Gastroesophageal sphincter (tissue), 4 donors: Measurements from ENCODE around the gene LPO. TPM values are rescaled to one million over a fixed set of nuclear protein-coding genes. Genes with fewer than 3 reads are reported as not detected.

Experiments
- ATAC-seq: fragments of 150-250 bp; one replicate; pipeline ENCODE4 v1.9.1; 2016; ENCODE audit warnings: mild to moderate bottlenecking, moderate library complexity
- H3K27ac ChIP-seq, 4 donors: fragments of 200-600 bp; sonication (generic) in 3 of 4; 1 replicate in 3 of 4; 2 replicates in 1 of 4; pipeline ENCODE4 v1.5.1; 2016 to 2019
- H3K27me3 ChIP-seq: fragments of 200-600 bp; sonication (generic); one replicate; pipeline ENCODE4 v1.5.1; 2019
- H3K36me3 ChIP-seq, 2 donors: fragments of 200-600 bp; sonication (generic); one replicate each; pipeline ENCODE4 v1.5.1; 2019; ENCODE audit warnings: control low read depth in 1 of 2
- H3K4me1 ChIP-seq, 3 donors: fragments of 200-600 bp; sonication (generic); 1 replicate in 2 of 3; 2 replicates in 1 of 3; pipeline ENCODE4 v1.5.1; 2016 to 2019; ENCODE audit warnings: control low read depth in 2 of 3
- H3K4me3 ChIP-seq, 2 donors: fragments of 200-600 bp; sonication (generic); one replicate each; pipeline ENCODE4 v1.5.1; 2019; ENCODE audit warnings: mild to moderate bottlenecking in 1 of 2, moderate library complexity in 1 of 2
- H3K9me3 ChIP-seq, 3 donors: fragments of 200-600 bp; sonication (generic); one replicate each; pipeline ENCODE4 v1.5.1; 2017 to 2019; ENCODE audit warnings: control low read depth in 2 of 3
- EP300 ChIP-seq: sonication (generic); formaldehyde crosslinking; IDR thresholded peaks from one replicate; pipeline ENCODE4 v1.6.1; 2017; ENCODE audit warnings: antibody characterized with exemption, mild to moderate bottlenecking
- POLR2A ChIP-seq, 2 donors: fragments of 450-650 bp; IDR thresholded peaks; one replicate each; pipeline ENCODE4 v1.6.1; 2017; ENCODE audit warnings: antibody characterized with exemption in 2 of 2, mild to moderate bottlenecking in 2 of 2, moderate library complexity in 1 of 2
- POLR2AphosphoS5 ChIP-seq: sonication (generic); formaldehyde crosslinking; IDR thresholded peaks from one replicate; pipeline ENCODE4 v1.6.1; 2017; ENCODE audit warnings: antibody characterized with exemption
- WGBS, 2 donors: methylation state at CpG; one replicate each; pipeline ENCODE4 v1.1.5; 2018; ENCODE audit warnings: low coverage in 1 of 2; 5-methylcytosine and 5-hydroxymethylcytosine counted together
- total RNA-seq, 4 donors: library from RNA; depleted of rRNA; stranded (reverse); fragments of >200 nt; gene quantifications; one replicate each; pipeline ENCODE4 v1.1.0, GENCODE V29; 2016
- TF ChIP-seq, protein P1 (sequence below), 4 experiments: fragments of 200-600 bp in 2 of 4; fragments of 450-650 bp in 2 of 4; sonication (generic) in 1 of 4; IDR thresholded peaks; one replicate each; pipeline ENCODE4 v1.5.1; 2017 to 2019; ENCODE audit warnings: antibody characterized with exemption in 4 of 4, mild to moderate bottlenecking in 2 of 4, moderate library complexity in 2 of 4

The LPO gene
- total RNA-seq, 4 donors from 2014 or later: 0.15 to 0.77 TPM; not detected in 2

DNA sequence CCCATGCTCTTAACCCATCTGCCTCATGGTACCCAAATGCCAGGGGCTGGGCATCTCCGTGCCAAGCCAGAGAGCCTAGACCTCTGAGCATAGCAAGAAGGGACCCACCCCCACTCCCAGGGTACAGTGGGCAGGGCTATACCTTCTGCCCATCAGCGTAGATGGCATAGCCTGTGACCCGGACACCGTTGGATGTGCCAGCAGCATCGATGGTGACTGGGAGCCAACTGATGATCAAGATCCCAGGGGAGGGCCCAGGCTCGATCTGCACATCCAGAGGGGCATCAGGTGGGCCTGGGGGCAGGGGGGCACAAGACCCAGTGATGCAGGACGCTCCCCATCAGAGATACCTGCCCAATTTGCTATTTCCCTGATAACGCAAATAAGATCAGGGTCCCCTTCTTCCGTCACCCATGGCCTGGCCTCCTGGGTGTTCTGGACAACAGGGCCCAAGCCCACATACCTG, 73.1 kb downstream of the LPO start:
- H3K4me1 ChIP-seq: no peaks in the 10 kb centered on the region
- TF ChIP-seq POLR2A (IDR thresholded peaks at IDR 0.05) (no peak), POLR2AphosphoS5 (no peak), EP300 (no peak)
- TF ChIP-seq, protein P1, sequence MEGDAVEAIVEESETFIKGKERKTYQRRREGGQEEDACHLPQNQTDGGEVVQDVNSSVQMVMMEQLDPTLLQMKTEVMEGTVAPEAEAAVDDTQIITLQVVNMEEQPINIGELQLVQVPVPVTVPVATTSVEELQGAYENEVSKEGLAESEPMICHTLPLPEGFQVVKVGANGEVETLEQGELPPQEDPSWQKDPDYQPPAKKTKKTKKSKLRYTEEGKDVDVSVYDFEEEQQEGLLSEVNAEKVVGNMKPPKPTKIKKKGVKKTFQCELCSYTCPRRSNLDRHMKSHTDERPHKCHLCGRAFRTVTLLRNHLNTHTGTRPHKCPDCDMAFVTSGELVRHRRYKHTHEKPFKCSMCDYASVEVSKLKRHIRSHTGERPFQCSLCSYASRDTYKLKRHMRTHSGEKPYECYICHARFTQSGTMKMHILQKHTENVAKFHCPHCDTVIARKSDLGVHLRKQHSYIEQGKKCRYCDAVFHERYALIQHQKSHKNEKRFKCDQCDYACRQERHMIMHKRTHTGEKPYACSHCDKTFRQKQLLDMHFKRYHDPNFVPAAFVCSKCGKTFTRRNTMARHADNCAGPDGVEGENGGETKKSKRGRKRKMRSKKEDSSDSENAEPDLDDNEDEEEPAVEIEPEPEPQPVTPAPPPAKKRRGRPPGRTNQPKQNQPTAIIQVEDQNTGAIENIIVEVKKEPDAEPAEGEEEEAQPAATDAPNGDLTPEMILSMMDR (IDR thresholded peaks at IDR 0.05): no peak
- no peaks in the 10 kb centered on the region for H3K27me3 ChIP-seq
- no peak overlapping the region for H3K27ac ChIP-seq
- no peaks in the 10 kb centered on the region for H3K9me3 ChIP-seq
- 90 to 100% methylated on average over 2 to 4 of the region's 9 CpGs for WGBS, 2 donors
- no peak overlapping the region for H3K4me3 ChIP-seq
- no peak for ATAC-seq
- H3K36me3 ChIP-seq: peaks cover 0 to 66% of the 10 kb centered on the region in 2 donors

DNA sequence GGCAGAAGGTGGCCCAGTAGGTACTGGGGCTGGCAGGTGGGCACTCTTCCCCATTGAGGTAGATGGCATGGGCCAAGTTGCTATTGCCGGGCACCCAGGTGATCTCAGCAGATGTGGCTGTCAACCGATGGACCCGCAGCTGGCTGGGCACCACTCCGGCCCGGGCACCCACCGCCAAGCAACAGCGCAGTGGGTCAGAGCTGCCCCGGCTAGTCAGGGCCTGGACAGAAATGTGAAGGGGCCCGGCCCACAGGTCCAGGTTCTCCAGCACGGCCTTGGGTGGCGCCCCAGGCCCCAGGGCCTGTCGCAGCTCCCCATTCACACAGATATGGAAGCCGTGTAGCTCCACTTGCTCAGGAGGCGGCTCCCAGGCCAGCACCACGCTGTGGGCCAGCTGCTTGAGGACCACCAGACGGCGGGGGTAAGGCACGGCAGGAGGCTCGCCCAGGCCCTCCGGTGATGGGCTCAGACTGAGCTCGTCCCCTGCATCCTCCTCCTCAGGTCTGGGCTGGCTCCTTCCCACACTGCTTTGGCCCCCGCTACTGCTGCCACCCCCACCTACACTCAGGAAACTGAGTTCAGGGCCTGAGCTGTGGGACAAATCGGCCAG, 73.7 kb downstream of the LPO start:
- 81% methylated on average over 8 of the region's 23 CpGs; no CpG with 5 or more reads in 1 of the 2 donors for WGBS, 2 donors
- no peak for TF ChIP-seq POLR2AphosphoS5
- TF ChIP-seq POLR2A (IDR thresholded peaks at IDR 0.05): no peak
- TF ChIP-seq, protein P1 (IDR thresholded peaks at IDR 0.05): no peak
- TF ChIP-seq EP300: no peak
- H3K4me1 ChIP-seq: no peaks in the 10 kb centered on the region
- H3K36me3 ChIP-seq: peaks cover 0 to 66% of the 10 kb centered on the region in 2 donors
- no peak for ATAC-seq
- H3K27ac ChIP-seq: no peak overlapping the region
- no peaks in the 10 kb centered on the region for H3K27me3 ChIP-seq
- H3K4me3 ChIP-seq: no peak overlapping the region
- H3K9me3 ChIP-seq: no peaks in the 10 kb centered on the region

DNA sequence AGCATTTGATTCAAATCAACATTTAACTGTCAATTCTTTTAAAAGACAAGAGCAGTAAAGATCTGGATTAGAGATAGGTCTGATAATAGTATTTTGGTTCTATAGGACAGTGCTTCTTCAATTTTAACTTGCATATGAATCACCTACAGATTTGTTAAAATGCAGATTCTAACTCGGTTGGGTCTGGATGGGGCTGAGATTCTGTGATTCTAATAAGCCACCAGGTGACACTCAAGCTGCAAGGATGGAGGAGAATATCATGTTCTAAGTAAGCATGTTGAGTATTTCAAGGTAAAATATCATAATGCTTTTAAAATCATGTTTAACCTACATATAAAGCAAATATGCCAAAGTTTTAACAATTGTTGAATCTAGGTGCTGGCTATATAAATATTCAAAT, 74.4 kb downstream of the LPO start:
- Histone ChIP-seq H3K9me3 (no peaks in the 10 kb centered on the region), H3K27me3 (no peaks in the 10 kb centered on the region), H3K27ac (no peak overlapping the region), H3K36me3 (peaks cover 0 to 62% of the 10 kb centered on the region in 2 donors), H3K4me3 (no peak overlapping the region), H3K4me1 (no peaks in the 10 kb centered on the region)
- whole genome bisulfite sequencing, 2 donors: 25 to 45% methylated on average over 1 of the region's 1 CpG
- no peak for TF ChIP-seq EP300
- TF ChIP-seq, protein P1 (IDR thresholded peaks at IDR 0.05): no peak
- no peak for TF ChIP-seq POLR2A (IDR thresholded peaks at IDR 0.05)
- ATAC-seq: no peak

DNA sequence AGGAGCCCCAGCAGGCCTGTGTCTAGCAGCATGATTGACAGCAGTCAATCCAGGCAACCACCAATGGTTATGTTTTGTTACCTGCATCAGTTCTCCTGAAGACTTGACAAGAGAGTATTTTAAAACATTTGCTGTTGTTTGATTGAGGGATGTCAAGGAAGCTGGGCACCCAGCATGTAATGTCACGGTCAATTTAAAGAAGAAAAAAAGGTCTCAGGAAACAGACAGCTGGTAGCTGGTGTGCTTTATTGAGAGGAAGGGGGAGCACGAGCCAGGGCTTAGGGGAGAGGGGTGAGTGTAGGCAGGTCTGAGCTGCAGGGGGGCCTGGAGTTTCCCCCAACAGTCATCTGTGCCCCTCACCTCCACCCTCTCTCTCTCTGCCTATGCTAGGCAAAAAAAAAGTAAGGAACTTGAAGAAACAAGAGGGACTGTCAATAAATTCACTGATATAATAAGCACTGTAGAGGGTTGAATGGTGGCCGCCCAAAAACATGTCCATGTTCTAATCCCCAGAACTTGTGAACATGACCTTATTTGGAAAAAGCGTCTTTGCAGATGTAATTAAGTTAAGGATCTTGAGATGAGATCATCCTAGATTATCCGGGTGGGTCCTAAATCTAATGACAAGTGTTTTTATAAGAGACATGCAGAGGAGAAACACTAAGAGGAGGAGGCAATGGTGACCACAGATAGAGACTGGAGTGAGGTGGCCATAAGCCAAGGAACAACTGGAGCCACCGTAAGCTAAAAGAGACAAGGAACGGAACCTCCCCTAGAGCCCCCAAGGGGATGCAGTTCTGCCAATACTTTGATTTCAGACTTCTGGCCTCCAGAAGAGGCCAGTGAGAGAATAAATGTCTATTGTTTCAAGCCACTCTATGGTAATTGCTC, 75.7 kb downstream of the LPO start:
- H3K9me3 ChIP-seq: no peaks in the 10 kb centered on the region
- no peak for TF ChIP-seq EP300
- TF ChIP-seq, protein P1 (IDR thresholded peaks at IDR 0.05): no peak
- TF ChIP-seq POLR2AphosphoS5: no peak
- TF ChIP-seq POLR2A (IDR thresholded peaks at IDR 0.05): no peak
- no peak overlapping the region for H3K4me3 ChIP-seq
- ATAC-seq: no peak
- H3K36me3 ChIP-seq: peaks cover 0 to 51% of the 10 kb centered on the region in 2 donors
- WGBS, 2 donors: 54 to 64% methylated on average over 5 to 7 of the region's 7 CpGs
- H3K27me3 ChIP-seq: no peaks in the 10 kb centered on the region
- no peaks in the 10 kb centered on the region for H3K4me1 ChIP-seq
- no peak overlapping the region for H3K27ac ChIP-seq

DNA sequence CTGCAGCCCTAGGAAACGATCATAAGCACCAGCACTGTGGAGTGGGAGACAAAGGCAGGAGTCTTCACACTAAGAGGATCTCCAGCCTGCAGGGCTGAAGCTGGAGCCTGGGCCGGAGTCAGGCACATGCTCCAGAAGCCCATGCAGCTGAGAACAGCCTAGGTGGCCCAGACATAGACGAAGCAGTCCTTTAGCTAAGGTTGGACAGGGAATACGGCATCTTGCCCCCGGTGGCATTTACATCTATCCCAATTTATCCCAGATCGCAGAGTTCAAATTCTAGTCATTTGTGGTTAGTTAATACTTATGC, 76.3 kb downstream of the LPO start:
- WGBS, 2 donors: 71 to 89% methylated on average over 3 to 6 of the region's 6 CpGs
- no peak overlapping the region for H3K4me3 ChIP-seq
- no peak overlapping the region for H3K27ac ChIP-seq
- no peaks in the 10 kb centered on the region for H3K4me1 ChIP-seq
- H3K36me3 ChIP-seq: peaks cover 0 to 51% of the 10 kb centered on the region in 2 donors
- TF ChIP-seq, protein P1 (IDR thresholded peaks at IDR 0.05): no peak
- TF ChIP-seq POLR2A (IDR thresholded peaks at IDR 0.05): no peak
- TF ChIP-seq POLR2AphosphoS5: no peak
- TF ChIP-seq EP300: no peak
- no peaks in the 10 kb centered on the region for H3K9me3 ChIP-seq
- ATAC-seq: no peak
- H3K27me3 ChIP-seq: no peaks in the 10 kb centered on the region
